NCI-H2107 treated with DMSO at 0.1 percent for 48 hours (cell line): Measurements from ENCODE around the gene BCAS3.
A peak's percentile ranks its signal among the peaks of the same experiment; 100 is the strongest.
"Not testable (repeated sequence)": the region's sequence is repeated elsewhere in the genome, so short reads cannot be mapped to it uniquely, and the experiment has no call there.

Source experiments
- DNase-seq: peaks from one replicate; lab custom pipeline; 2025; ENCODE audit not compliant: unreplicated experiment; lab: John Stamatoyannopoulos, UW

Gene BCAS3

DNA sequence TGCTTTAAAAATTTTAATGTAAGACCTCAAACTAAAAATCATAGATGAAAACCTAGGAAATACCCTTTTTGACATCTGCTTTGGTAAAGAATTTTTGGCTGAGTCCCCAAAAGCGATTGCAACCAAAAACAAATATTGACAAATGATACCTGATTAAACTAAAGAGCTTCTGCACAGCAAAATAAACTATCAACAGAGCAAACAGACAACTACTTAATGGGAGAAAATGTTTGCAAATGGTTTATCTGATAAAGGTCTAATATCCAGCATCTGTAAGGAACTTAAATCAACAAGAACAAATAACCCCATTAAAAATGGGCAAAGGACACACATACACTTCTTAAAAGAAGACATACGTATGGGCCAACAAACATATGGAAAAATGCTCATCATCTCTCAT lies 242.5 kb downstream of the BCAS3 start:
- no peak for DNase-seq

- DNase-seq = no peak
Observed at GRCh38 chr17:60923000-60923399, 245.3 kb downstream of the BCAS3 start.

GRCh38 chr17:60926466-60927183 lies 249.0 kb downstream of the BCAS3 start:
- DNase-seq = no peak

DNA sequence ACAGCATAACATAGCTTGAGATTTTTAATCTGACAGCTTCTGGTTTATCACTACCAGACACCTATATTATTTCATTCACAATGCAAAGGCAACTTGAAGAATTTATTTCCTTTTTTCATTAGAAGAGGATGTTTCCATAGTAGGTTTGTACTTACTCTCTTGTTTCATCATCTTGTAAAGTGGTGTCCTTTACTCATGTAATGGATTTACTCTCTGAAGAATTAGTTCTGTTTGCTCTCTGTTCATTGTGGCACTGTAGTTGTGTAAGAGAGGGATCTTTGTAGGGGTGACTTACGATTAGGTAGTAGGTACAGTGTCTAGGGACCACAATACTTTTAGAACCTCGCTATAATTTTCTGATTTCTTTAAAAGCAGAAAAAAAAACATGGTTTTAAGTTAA lies 256.1 kb downstream of the BCAS3 start:
- DNase-seq = no peak

DNA sequence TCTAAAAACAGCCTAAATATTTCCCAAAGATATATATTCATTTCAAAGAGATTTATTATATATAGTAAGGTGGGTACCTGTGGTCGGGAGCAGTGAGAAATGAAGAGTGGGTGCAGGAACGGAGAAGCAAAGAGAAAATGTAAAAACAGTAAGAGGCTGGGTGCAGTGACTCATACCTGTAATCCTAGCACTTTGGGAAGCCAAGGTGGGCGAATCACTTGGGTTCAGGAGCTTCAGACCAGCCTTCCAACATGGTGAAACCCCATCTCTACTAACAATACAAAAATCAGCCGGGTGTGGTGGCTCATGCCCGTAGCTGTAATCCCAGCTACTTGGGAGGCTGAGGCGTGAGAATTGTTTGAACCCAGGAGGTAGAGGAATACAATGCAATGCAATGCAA lies 257.1 kb downstream of the BCAS3 start:
- no peak for DNase-seq

GRCh38 chr17:60935991-60936390 lies 258.3 kb downstream of the BCAS3 start:
- DNase-seq = not testable (repeated sequence)

- DNase-seq = no peak
Observed at GRCh38 chr17:60939318-60939717, 261.7 kb downstream of the BCAS3 start.

DNA sequence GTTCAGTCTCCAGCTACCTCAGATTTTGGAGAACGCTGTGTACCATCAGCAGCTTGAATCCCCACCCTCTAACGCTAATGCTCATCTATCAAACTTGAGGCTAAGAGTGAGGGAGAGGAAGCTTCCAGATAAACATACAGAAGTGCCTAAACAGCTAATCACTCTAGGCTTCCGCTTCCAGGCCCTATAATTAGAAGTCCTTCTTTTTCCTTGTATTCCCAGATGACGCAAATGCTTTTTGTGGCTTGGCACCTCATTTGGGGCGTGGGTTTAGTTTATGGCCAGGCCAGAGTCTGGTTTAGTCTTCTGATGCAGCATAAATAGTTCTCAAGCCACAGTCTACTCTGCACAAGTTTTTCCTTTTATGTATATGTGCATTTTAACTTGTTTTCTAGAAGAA lies 263.4 kb downstream of the BCAS3 start:
- no peak for DNase-seq

- DNase-seq = no peak
Observed at GRCh38 chr17:60941571-60941970, 263.9 kb downstream of the BCAS3 start.

GRCh38 chr17:60944751-60945150 lies 267.1 kb downstream of the BCAS3 start:
- no peak for DNase-seq

GRCh38 chr17:60947100-60947499 lies 269.4 kb downstream of the BCAS3 start:
- DNase-seq = no peak

GRCh38 chr17:60947543-60947942 lies 269.9 kb downstream of the BCAS3 start:
- no peak for DNase-seq

GRCh38 chr17:60952747-60953146 lies 275.1 kb downstream of the BCAS3 start:
- no peak for DNase-seq

GRCh38 chr17:60959011-60959410 lies 281.4 kb downstream of the BCAS3 start:
- no peak for DNase-seq

DNA sequence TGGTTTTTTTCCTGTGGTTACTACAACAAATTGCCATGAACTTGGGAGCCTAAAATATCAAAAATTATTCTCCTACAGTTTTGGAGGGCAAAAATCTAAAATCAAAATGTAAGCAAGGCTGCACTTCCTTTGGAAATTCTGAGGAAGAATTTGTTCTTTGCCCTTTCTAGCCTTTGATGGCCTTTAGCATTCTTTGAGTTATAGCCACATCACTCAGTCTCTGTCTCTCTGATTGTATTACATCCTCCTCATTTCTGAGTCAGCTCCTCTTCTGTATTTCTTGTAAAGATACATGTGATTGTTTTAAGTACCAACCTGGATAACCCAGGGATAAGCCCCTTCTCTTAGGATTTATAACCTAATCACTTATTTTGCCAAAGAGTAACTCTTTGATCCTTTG lies 282.0 kb downstream of the BCAS3 start:
- no peak for DNase-seq

DNA sequence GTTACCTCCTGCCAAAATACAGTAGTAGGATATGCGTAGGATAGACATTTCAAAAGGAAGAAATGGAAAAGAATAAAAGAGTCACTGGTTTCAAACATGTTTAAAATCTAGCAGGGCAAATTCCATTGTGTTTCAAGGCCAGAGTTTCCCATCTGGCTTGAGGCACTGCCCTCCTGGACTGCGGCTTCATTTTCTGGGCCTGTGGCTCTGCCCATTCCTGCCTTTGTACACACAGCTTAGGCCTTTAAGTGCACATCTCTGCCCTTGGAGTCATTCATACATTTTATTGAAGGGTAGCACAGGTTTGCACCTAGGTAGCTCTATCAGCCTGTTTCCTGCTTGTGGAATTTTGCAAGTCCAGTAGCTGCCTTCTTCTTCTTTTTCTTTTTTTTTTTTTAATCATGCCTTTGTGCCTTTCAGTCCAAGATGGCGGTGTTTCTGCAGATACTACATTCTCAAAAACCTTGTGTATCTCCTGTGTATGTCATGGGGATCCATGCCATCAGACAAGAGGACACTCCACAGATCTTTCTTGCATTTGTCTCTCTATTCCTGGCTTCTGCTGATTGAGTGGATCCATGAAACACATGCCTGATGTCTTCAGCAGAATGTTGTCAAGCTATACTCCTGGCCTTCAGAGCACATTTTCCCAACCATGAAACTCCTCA lies 282.9 kb downstream of the BCAS3 start:
- no peak for DNase-seq

DNA sequence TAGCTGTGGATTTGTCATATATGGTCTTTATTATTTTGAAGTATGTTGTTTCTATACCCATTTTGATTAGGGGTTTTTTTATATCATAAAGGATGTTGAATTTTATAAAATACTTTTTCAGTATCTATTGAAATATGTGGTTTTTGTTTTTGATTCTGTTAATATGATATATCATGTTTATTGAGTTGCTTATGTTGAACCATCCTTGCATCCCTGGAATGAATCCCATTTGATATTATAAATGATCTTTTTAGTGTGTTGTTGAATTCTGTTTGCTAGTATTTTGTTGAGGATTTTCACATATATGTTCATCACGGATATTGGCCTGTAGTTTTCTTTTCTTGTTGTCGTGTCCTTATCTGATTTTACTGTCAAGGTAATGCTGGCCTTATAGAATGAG lies 286.5 kb downstream of the BCAS3 start:
- DNase-seq = no peak

- no peak for DNase-seq
Observed at GRCh38 chr17:60968266-60968665, 290.6 kb downstream of the BCAS3 start.

GRCh38 chr17:60969500-60970037 lies 291.9 kb downstream of the BCAS3 start:
- no peak for DNase-seq

DNA sequence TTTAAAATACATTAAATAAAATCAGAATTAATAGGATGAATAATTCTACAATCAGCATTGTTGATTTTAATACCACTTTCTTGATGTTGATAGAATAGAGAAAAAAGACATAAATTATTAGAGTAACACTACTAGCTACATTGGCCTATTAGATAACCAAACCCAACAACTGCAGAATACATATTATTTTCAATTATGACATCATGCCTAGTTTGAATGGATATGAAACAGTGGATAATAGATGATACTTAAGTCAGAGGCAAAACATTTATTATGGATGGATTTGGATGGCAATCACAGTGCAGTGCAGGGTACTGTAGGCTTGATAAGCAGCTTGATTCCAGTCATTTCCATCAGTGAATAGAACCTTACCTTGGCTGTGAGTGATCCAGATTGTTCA lies 293.1 kb downstream of the BCAS3 start:
- no peak for DNase-seq

DNA sequence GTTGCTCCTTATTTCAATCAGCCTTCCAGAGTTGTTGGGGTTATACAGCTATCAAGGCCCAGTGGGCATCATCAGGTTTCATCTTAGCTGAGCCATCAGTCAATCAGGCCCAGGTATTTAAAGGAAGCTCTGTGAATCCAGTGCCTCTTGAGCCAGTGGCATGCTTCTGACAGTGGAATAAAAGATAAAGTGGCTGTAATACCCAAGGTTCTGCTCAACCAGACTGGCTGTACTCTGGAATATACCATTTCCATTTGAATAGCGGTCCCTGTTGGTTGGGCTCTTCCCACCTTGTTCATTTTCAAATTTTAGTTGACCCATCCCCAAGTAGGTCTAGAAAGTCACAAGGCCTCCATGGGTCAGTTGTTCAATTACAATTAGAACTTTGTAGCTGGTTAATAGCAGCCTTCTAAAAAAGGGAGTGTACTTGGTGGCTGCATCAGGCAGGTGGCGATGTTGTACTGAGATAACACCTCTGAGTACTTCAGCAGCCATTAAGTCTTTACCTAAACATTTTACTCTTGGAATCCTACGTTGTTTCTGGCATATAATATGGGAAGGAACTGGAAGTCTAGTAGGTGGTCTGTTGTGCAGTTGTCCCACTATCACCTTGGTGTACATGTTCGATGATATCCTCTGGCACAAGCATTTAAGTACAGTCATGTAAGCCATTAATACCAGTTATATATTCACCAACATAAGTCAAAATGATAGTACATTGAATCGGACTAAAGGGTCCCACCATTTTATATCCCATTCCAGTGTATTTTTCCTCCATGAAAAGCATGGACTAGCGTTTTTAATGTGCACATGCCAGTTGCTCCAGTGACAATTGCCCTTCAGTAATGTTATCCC lies 294.1 kb downstream of the BCAS3 start:
- peak; percentile 21 for DNase-seq

GRCh38 chr17:60976861-60977260 lies 299.2 kb downstream of the BCAS3 start:
- DNase-seq = not testable (repeated sequence)
